NCI-H1436 treated with DMSO at 0.1 percent for 48 hours (cell line): ENCODE measurements around the gene CD300LB.

Experiments
- DNase-seq: peaks from one replicate; lab custom pipeline; 2025; lab: John Stamatoyannopoulos, UW

The CD300LB gene

DNA sequence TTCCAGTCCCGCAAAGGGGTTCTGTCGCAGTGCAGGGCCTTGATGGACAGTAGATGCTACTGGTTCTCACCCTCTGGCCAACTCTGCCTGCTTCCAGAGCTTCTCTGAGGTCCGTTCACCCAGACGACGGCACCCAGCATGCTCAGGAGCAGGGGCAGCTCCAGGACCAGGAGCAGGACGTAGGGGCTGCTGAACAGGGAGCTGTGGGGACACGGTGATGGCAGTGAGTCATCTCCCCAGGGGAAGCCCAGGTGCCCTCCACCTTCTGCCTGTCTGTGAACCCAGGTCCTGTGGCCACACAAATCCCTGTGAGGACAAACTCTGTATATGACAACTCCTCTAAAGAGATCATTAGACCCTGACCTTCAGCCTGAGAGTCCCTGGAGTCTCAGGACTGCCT is 18.1 kb upstream of the CD300LB start:
- DNase-seq, result no peak

DNA sequence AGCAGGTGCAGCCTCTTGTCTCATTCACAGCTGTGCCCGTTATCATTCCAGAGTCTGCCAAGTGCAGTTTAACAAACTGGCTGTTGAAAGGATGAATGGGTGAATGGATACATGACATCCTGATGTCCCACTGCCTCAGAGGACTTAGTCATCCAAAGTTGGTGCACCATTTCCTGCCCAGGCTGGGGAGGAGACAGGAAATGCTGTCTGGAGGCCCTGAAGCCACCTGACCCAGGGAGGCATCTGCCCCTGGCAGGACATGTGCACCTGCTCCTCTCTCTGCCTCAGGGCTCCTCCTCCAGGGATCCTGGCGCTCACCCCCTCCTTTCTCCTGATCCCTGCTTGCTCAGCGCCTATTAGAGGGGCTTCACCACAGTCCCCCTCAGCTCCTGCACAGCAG is 16.5 kb upstream of the CD300LB start:
- no peak for DNase-seq

DNA sequence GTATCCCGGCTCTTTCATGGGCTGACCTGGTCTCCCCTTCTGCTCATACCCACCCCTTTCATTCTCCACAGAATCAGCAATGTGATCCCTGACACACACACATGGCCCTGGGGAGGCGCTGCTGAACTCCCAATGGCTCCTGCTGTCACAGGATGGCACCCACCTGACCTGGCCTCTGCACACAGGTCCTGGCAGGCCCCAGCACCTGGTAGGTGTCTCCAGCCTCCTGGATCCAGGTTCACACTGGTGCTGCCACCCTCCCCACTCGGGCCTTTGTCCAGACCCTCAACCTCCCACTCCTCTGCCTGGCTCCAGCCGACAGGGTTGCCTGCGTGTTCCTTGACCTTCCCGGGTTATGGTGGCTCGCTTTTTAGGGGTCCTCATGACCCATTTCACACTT is 16.0 kb upstream of the CD300LB start:
- no peak for DNase-seq

DNA sequence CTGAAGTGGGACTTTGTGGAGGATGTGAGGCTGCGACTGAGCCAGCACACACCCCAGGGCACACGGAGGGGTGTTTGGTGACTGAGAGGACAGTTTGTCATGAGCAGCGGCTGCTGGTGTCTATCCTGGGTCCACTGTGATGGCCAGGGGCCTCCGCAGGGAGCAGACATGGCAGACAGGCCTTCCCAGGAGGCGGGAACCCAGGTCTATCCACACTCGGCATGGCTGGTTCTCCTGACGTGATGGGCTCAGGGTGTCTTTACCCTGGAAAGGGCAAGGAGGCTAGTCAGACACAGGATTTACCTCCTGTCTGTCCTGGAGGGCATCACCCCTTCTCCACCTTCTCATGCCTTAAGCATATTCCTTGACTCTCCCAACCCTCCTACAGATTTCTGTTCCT is 15.3 kb upstream of the CD300LB start:
- DNase-seq, result no peak

DNA sequence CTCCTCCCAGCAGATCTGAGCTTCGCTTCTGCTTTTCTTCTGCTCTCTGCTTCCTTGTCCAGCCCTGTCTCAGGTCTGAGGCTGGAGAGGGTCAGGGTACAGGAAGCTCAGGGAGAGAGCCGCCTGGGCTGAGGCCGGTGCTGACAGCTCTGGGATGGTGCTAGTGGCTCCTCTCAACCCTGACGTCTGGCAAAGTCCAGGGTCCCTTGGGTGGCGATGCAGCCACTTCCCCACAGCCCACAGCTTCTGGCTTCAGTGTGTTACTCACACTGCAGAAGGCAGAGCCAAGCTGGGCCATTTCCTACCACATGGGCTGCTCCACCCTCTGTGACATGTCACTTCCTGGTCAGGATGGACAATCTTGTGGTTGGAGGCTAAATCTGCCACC is 14.6 kb upstream of the CD300LB start, which contains the start of gene CD300C:
Gene CD300C (minus strand): TSS at position 273 of the 388 bp plus-strand sequence. CDS start 333 bp downstream, outside the sequence.
- no peak for DNase-seq

DNA sequence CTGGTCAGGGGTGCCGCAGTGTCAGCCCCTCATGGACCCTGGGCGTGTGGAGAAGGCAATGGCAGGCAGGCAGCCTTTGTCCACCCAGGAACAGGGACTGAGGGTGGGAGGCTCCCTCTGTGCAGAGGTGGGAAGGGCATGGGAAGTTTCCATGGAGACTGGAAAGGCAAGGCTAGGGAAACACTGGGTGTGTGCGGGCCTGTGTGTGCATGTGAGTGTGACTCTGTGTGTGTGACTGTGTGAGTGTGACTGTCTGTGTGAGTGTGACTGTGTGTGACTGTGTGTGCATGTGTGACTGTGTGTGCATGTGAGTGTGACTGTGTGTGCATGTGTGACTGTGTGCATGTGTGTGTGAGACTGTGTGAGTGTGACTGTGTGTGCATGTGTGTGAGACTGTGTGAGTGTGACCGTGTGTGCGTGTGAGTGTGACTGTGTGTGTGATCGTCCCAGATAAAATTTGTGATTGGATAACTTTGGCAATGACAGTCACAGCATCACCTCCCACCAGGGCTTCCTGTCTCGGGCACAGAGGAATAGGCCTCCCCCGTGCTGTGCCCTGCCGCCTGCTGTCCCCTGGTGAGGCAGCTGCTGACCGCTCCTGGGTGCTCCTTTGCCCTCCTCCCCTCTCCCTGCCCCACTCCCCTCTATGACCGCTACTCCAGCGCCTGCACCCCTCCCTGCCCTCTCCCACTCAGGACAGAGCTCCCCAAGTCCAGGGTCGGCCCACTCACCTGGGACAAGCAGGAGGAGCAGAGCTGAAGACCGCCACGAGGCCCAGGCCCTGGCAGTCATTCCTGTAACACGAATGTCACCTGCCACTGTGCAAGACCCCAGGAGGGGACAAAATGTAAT is 13.9 kb upstream of the CD300LB start:
- DNase-seq, result no peak

DNA sequence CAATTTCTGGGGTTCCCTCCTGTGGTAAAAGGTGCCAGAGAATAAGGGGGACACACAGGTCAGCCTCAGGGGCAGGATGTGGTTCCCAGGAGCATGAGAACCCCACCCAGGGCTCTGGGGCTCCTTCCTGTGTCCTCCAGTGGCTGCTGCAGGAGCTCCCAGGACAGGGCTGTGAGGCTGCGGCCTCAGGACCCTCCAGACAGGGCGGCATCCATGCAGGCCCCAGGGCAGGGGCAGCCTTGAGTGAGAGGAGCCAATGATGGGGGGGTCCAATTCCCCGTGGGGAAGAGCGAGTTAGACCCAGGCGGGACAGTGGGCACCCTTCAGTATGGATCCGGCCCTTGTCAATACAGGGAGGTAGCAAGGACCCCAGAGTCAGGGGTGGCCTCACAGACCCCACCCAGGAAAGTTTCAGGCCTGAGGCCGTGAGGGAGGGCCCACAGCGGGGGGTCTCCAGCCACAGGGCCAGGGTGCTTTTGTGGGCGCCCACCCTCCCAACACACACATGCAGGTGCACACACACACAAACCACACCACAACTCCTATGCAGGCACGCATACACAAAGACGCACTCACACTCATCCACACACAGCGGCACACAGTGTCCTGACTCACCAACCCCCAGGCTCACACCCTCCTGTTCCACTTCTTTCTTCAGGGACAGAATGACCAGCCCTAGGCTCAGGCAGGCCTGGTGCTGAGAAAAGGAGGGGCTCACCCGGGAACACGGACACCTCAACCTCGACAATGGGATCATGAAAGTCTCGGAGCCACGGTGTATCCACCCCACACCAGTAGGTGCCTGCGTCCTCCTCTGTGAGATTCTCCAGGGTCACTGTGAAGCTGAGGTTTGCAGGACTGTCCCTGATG is 12.9 kb upstream of the CD300LB start:
- DNase-seq, result no peak

DNA sequence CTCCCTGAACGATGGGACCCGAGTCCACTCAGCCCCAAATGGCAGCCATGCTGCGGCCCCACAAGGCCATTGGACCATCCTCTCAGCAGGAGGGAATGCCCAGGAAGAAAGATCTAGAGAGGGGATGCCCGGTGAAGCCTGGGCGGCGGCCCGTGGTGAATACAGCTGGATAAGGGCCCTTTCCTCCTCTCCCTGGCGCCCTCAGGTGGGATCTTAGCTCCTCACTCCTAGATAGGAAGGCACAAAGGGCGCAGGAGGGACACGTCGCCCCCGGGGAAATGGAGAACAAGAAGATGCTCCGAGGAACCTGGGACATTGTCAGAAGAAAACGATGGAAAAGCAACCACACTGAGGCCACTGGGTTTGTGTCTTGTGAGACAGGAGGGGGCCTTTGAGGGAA is 12.1 kb upstream of the CD300LB start:
- no peak for DNase-seq

DNA sequence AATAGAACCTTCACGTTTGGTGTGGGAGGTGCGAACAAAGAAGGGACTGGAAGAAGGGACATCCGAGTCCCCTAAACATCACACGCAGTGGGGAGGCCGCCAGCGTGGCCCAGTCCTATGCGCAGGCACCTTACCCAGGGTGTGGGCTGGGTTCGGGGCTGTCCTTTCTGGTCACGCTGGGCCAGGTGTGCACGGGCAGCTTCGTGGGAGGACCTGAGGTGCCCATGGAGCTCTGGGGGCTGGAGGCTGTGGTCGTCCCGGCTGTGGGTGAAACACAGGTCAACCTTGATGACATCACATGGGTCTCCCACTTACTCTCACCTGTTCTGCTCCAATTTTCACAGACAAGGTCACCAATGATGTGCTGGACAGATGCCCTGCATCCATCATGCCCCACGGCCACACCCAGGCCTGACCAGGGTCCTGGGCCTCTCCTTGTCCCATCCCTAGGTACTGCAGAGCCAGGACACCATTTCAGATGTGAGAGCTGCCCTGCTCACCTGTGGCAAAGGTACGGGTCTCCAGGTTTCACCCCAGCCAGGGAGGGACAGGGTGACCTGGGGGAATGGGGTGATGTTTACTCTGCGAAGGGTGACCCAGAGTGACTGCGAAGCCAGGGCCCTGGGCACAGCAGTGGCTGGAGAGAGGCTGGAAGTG is 11.6 kb upstream of the CD300LB start:
- no peak for DNase-seq

DNA sequence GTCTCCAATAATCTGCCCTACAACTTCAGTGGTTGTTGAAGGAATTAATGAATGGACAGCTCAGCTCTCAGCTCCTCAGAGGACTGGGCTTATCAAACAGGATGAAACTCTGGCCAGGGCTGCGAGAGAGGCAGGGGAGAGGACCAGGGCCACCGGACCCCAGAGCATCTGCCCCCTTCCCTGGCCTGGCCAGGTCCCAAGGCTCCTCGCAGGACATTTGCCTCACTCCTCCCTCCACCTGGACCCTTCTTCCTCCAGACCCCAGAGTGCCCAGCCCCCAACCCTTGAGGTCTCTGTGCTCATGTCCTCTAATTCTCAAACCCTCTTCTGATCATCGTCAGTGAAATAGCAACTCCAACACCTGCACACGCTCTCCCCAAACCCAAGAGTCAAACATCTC is 10.9 kb upstream of the CD300LB start:
- no peak for DNase-seq

DNA sequence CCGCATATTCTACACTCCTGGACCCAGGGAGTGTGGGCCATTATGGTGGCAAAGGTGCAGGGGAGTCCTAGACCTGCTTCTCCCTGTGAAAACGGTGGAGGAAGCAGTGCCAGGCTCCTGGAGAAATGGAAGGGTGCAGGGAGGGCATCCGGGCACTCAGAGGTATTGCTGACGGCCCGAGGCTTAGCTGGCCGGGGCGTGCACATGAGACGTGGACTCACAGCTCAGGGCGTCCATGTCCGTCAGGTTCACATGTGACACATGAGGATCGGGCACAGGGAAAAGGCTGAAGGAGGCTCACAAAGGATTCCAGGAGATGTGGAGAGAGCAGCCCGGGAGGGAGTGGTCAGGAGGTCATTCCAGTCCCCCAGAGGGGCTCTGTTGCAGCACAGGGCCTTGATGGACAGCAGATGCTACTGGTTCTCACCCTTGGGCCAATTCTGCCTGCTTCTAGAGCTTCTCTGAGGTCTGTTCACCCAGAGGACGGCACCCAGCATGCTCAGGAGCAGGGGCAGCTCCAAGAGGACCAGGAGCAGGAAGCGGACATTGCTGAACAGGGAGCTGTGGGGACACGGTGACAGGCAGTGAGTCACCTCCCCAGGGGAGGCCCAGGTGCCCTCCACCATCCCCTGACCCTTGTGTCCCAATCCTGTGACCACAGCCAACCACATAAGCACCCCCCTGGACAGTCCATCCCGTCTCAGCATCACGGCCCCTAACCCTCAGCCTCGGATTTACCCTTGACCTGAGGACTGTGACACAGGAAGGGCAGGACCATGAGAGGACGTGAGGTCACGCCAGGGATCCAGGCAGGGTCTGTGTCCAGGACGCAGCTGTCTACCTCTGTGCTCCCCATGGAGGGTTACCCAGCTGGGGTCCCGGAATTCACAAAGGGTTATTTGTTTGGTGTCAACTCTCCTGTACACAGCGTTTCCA is 10.2 kb upstream of the CD300LB start:
- no peak for DNase-seq

DNA sequence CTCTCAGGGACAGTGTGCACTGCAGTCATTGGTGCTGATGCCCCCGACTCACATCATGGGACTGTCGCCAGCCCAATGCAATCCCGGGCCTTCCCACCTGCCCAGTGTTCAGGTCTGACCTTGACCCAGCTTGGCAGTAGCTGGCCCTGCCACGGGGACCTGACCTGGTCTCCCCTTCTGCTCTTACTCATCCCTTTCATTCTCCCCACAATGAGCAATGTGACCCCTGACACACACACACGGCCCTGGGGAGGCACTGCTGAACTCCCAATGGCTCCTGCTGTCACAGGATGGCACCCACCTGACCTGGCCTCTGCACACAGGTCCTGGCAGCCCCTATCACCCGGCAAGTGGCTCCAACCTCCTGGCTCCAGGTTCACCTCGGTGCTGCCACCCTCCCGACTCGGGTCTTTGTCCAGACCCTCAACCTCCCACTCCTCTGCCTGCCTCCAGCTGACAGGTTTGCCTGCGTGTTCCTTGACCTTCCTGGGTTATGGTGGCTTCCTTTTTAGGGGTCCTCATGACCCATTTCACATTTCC is 8.1 kb upstream of the CD300LB start:
- no peak for DNase-seq

DNA sequence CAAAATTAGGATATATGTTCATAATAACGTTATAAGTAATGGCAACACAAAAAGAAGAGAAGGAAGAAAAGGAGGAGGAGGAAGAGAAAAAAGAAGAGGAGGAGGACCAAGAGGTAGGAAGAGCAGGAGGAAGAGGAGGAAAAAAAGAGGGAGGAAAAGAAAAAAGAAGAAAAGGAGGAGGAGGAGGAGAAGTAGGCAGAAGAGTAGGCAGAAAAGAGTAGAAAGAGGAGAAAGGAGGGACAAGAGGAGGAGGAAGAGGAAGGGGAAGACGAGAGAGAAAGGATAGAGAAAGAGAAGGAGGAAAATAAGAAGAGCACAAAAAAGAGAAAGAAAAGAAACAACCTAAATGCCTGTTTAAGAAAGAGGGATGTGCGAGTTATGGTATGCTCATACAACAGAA is 5.6 kb upstream of the CD300LB start:
- no peak for DNase-seq

DNA sequence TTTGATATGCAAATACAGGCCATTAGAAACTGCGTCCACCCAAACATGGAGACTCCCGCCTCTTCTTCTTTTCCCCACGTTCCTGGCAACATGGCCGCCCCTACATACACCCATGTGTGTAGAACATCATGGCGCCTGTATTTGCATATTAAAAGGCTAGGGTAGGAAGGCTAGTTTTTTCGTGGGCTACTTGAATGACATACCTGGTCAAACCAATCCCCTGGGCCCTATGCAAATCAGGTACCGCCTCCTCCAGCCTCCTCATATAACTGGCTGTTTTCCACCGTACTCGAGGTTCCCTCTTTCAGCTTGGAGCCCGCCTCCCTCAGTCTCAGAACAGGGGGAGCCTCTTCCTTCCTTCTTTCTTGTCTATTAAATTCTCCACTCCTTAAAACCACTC is 840 bp upstream of the CD300LB start:
- no peak for DNase-seq

DNA sequence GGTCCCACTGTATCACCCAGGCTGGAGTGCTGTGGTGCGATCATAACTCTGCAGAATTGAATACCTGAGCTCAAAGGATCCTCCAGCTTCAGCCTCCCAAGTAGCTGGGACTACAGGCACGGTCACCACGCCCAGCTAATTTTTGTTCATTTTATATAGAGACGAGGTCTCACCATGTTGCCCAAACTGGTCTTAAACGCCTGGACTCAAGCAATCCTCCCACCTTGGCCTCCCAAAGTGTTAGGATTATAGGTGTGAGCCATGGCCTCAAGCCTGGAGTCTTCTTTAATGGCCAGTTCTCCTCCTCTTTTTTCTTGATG is 484 bp downstream of the CD300LB start:
- no peak for DNase-seq

DNA sequence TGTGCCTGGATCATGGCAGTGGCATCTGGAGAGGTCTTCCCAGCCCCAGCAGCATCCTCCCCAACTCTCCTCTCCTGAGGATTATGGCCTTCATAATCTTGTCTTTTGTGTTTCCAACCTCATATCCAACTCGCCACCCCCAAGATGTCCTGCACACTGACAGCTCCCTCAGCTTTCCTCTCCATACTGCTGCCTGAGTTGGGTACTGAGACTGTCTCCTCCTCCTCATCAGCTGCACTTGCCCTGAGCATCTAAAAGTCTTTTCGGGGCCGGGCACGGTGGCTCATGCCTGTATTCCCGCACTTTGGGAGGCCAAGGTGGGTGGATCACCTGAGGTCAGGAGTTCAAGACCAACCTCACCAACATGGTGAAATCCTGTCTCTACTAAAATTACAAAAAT is 2.0 kb downstream of the CD300LB start:
- no peak for DNase-seq

DNA sequence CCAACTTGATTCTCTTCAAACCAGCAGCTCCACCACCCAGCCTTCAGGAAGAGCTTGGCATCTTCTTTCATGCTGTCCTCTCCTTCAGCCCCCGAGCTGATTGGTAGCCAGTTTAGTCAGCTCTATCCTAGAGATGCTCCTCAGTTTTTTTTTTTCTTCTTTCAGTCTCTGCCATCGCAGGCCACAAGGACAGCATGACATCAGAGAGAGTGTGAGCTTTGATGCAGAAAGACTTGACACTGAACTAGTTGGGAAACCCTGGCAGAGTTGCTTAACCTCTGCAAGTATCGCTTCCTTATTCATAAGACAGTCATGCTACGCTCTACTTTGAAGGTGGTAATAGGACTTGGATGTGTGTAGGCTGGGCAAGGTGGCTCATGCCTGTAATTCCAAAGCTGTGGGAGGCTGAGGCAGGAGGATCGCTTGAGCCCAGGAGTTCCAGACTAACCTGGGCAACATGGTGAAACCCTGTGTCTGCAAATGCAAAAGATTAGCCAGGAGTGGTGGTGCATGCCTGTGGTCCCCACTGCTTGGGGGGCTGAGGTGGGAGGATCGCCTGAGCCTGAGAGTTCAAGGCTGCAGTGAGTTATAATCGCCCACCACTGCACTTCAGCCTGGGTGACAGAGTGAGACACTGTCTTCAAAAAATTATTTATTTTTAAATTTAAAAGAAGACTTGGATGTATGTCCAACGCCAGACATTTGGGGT is 2.6 kb downstream of the CD300LB start:
- DNase-seq, result no peak

DNA sequence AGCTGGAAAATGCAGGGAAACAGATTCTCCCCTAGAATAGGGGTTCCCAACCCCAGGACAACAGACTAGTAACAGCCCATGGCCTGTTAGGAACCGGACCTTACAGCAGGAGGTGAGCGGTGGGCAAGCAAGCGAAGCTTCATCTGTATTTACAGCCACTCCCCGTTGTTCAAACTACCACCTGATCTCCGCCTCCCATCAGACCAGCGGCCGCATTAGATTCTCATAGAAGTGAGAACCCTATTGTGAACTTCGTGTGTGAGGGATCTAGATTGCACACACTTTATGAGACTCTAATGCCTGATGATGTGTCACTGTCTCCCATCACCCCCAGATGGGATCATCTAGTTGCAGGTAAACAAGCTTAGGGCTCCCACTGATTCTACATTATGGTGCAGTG is 3.5 kb downstream of the CD300LB start:
- no peak for DNase-seq

DNA sequence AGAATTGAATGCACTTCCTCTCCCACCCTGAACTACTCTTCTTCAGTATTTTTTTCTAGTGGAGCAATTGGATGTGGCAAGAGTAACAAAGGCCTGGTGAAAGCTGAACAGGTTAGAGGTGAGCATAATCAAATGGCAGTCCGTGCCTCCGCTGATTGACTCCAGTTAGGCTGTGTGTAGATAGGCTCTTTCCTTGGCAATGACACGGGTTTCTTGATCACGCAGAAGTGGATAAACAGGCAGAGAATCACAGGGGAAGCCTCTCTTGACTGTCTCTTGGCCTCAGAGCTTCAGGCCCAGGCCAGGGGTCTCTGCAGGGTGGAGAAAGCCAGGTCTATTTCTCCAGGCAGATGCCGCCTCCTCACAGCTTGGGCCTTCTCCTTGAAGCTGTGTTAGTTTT is 4.2 kb downstream of the CD300LB start:
- no peak for DNase-seq

DNA sequence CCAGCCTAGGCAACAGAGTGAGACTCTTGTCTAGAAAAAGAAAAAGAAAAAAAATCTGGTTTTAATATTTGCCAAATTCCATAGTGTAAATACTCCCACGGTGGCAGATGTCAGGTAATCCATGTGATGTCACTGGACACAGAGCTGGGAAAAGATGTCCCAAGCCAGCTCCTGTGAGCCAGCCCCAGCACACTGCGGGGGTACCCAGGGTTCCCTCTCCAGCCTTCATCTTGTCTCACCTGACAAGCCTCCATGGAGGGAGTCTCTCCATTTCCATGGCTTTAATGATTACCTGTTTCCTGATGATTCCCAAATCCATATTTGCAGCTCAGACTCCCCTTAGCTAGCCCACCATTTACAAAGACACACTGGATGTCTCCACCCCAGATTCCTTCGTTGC is 4.6 kb downstream of the CD300LB start:
- no peak for DNase-seq

DNA sequence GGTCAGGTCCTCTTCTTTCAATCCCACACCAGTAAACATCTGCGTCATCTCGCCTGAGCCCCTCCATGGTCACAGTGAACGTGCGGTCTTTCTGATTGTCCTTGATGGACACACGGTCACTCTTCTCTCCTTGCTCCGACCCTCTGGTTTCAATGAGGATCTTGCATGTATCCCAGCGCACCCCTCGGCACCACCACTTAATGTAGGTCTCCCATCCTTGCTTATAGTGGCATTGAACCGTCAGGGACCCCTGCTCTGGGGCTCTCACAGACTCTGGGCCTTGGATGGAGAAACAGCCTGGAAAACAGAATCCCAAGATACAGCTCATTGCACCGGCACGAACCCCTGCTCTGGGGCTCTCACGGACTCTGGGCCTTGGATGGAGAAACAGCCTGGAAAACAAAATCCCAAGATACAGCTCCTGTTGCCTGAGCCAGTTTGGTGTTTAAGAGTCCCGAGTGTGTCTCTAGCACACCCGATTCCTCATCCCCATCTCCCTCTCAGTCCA is 5.4 kb downstream of the CD300LB start:
- DNase-seq, result no peak
